H9 (cell line): ENCODE results near the gene DNAH8. TPM values are rescaled to one million over a fixed set of nuclear protein-coding genes. Genes with fewer than 3 reads are reported as not detected.
A peak's percentile ranks its signal among the peaks of the same experiment; 100 is the strongest.

Experiments
- DNase-seq: peaks from one replicate; pipeline ENCODE4 v3.0.0-alpha.2; 2017
- H2AFZ ChIP-seq: one replicate; pipeline ENCODE4 v1.6.1; 2013; ENCODE audit warnings: mild to moderate bottlenecking, low read length, control low read depth, moderate library complexity
- H2AK5ac ChIP-seq: 2 replicates; pipeline ENCODE4 v1.6.1; 2013; ENCODE audit warnings: low read length, control low read depth, mixed read lengths; ENCODE audit not compliant: insufficient read length
- H2BK120ac ChIP-seq: one replicate; pipeline ENCODE4 v1.6.1; 2013; ENCODE audit warnings: low read depth, mild to moderate bottlenecking, low read length, control low read depth, inconsistent platforms; ENCODE audit not compliant: poor library complexity, severe bottlenecking
- H2BK12ac ChIP-seq: 2 replicates; pipeline ENCODE4 v1.6.1; 2013; ENCODE audit warnings: low read length, control low read depth, mixed read lengths, low read depth; ENCODE audit not compliant: insufficient read length
- H2BK15ac ChIP-seq: 2 replicates; pipeline ENCODE4 v1.6.1; 2013; ENCODE audit warnings: low read depth, low read length, control low read depth
- H2BK20ac ChIP-seq: one replicate; pipeline ENCODE4 v1.6.1; 2013; ENCODE audit warnings: low read depth, mild to moderate bottlenecking, low read length, control low read depth, inconsistent platforms; ENCODE audit not compliant: poor library complexity, severe bottlenecking
- H2BK5ac ChIP-seq: 2 replicates; pipeline ENCODE4 v1.6.1; 2013; ENCODE audit warnings: low read length, control low read depth, mixed read lengths; ENCODE audit not compliant: insufficient read length
- H3K14ac ChIP-seq: 2 replicates; pipeline ENCODE4 v1.6.1; 2013; ENCODE audit warnings: low read length, control low read depth; ENCODE audit not compliant: insufficient read depth
- H3K18ac ChIP-seq: 2 replicates; pipeline ENCODE4 v1.6.1; 2013; ENCODE audit warnings: low read depth, mild to moderate bottlenecking, mixed read lengths, low read length, control low read depth; ENCODE audit not compliant: insufficient read length
- H3K23ac ChIP-seq: 2 replicates; pipeline ENCODE4 v1.6.1; 2013; ENCODE audit warnings: low read length, control low read depth, mixed read lengths, low read depth; ENCODE audit not compliant: insufficient read length
- H3K23me2 ChIP-seq: 2 replicates; pipeline ENCODE4 v1.6.1; 2013; ENCODE audit warnings: low read depth, mild to moderate bottlenecking, mixed read lengths, low read length, control low read depth; ENCODE audit not compliant: insufficient read length, poor library complexity, severe bottlenecking
- H3K27ac ChIP-seq: 2 replicates; pipeline ENCODE4 v1.5.1; 2013; ENCODE audit warnings: low read length, control low read depth, mixed read lengths, low read depth; ENCODE audit not compliant: insufficient read length
- H3K27me3 ChIP-seq: 2 replicates; pipeline ENCODE4 v1.6.1; 2013; ENCODE audit warnings: low read length, control low read depth, inconsistent platforms; ENCODE audit not compliant: insufficient read depth
- H3K4ac ChIP-seq: 2 replicates; pipeline ENCODE4 v1.6.1; 2013; ENCODE audit warnings: low read depth, mild to moderate bottlenecking, control low read depth, inconsistent platforms, low read length, moderate library complexity
- H3K4me1 ChIP-seq: 2 replicates; pipeline ENCODE4 v1.6.1; 2013; ENCODE audit warnings: low read length, control low read depth, inconsistent platforms; ENCODE audit not compliant: insufficient read depth
- H3K4me2 ChIP-seq: 2 replicates; pipeline ENCODE4 v1.6.1; 2013; ENCODE audit warnings: low read length, control low read depth, mixed read lengths; ENCODE audit not compliant: insufficient read length, insufficient read depth
- H3K56ac ChIP-seq: 2 replicates; pipeline ENCODE4 v1.6.1; 2013; ENCODE audit warnings: low read depth, mild to moderate bottlenecking, mixed read lengths, low read length, control low read depth; ENCODE audit not compliant: insufficient read length
- H3K79me1 ChIP-seq: 2 replicates; pipeline ENCODE4 v1.6.1; 2013; ENCODE audit warnings: low read depth, mild to moderate bottlenecking, moderate library complexity, low read length, control low read depth, inconsistent platforms; ENCODE audit not compliant: insufficient read depth, poor library complexity, severe bottlenecking
- H3K79me2 ChIP-seq: 2 replicates; pipeline ENCODE4 v1.6.1; 2013; ENCODE audit warnings: low read length, control low read depth, inconsistent platforms; ENCODE audit not compliant: insufficient read depth
- H3K9ac ChIP-seq: 2 replicates; pipeline ENCODE4 v1.6.1; 2013; ENCODE audit warnings: low read length, control low read depth, mixed read lengths; ENCODE audit not compliant: insufficient read length; ENCODE audit errors: extremely low read depth
- H3K9me3 ChIP-seq: one replicate; pipeline ENCODE4 v1.6.1; 2013; ENCODE audit warnings: low read depth, low read length, inconsistent platforms; ENCODE audit not compliant: control insufficient read depth
- H3T11ph ChIP-seq: one replicate; pipeline ENCODE4 v1.6.1; 2013; ENCODE audit warnings: mild to moderate bottlenecking, low read length, control low read depth, inconsistent platforms
- H4K20me1 ChIP-seq: one replicate; pipeline ENCODE4 v1.6.1; 2013; ENCODE audit not compliant: control insufficient read depth, insufficient read length, insufficient read depth
- H4K5ac ChIP-seq: 2 replicates; pipeline ENCODE4 v1.6.1; 2013; ENCODE audit warnings: low read depth, mild to moderate bottlenecking, mixed read lengths, low read length, control low read depth; ENCODE audit not compliant: insufficient read length
- H4K8ac ChIP-seq: replicated peaks from 2 replicates; pipeline ENCODE4 v1.6.1; 2013; ENCODE audit warnings: low read length, control low read depth, mixed read lengths, low read depth; ENCODE audit not compliant: insufficient read length
- H4K91ac ChIP-seq: 2 replicates; pipeline ENCODE4 v1.6.1; 2013; ENCODE audit warnings: low read depth, mild to moderate bottlenecking, moderate library complexity, mixed read lengths, low read length, control low read depth; ENCODE audit not compliant: insufficient read length
- H3K27ac Mint-ChIP-seq, 3 experiments: 2 replicates in 2 of 3; 3 replicates in 1 of 3; pipeline ENCODE4 v1.8.0; 2020 to 2021; ENCODE audit warnings: mixed read lengths in 3 of 3, mild to moderate bottlenecking in 1 of 3, moderate library complexity in 1 of 3
- H3K27me3 Mint-ChIP-seq: 2 replicates; pipeline ENCODE4 v1.8.0; 2021; ENCODE audit warnings: low read depth, mild to moderate bottlenecking, moderate library complexity, mixed read lengths
- H3K36me3 Mint-ChIP-seq, 3 experiments: 2 replicates in 2 of 3; 3 replicates in 1 of 3; pipeline ENCODE4 v1.8.0; 2020 to 2021; ENCODE audit warnings: low read depth in 3 of 3, mixed read lengths in 3 of 3; ENCODE audit not compliant: insufficient read depth in 1 of 3
- H3K4me1 Mint-ChIP-seq, 2 experiments: 2 replicates each; pipeline ENCODE4 v1.8.0; 2020; ENCODE audit warnings: mixed read lengths in 2 of 2
- H3K4me3 Mint-ChIP-seq, 2 experiments: 2 replicates in 1 of 2; 3 replicates in 1 of 2; pipeline ENCODE4 v1.8.0; 2020 to 2021; ENCODE audit warnings: mild to moderate bottlenecking in 2 of 2, mixed read lengths in 2 of 2, moderate library complexity in 1 of 2
- H3K9me3 Mint-ChIP-seq, 2 experiments: 2 replicates in 1 of 2; 3 replicates in 1 of 2; pipeline ENCODE4 v1.8.0; 2020; ENCODE audit warnings: mild to moderate bottlenecking in 2 of 2, mixed read lengths in 2 of 2, moderate library complexity in 1 of 2
- CTCF ChIP-seq: fragments of 200-600 bp; sonication (generic); conservative IDR thresholded peaks from 3 replicates; pipeline ENCODE4 v1.8.0; 2021; ENCODE audit warnings: antibody characterized with exemption, mild to moderate bottlenecking
- WGBS: extraction: QIAGEN DNeasy Blood & Tissue Kit; methylation state at CpG from one replicate; pipeline ENCODE4 v1.1.7; 2013; ENCODE audit warnings: missing lambda C conversion rate, low lambda C conversion rate, mixed read lengths; ENCODE audit not compliant: insufficient read length; ENCODE audit errors: extremely low coverage; 5-methylcytosine and 5-hydroxymethylcytosine counted together
- total RNA-seq: library from RNA; stranded (reverse); gene quantifications from 2 replicates; pipeline ENCODE4 v1.2.1, GENCODE V29; 2021

The DNAH8 gene
- total RNA-seq, 1 experiment from 2014 or later: not detected

GRCh38 chr6:39074486-39074885, 359.4 kb downstream of the DNAH8 start:
- Histone ChIP-seq H3K79me1 (no peaks in the 10 kb centered on the region), H3K9me3 (no peaks in the 10 kb centered on the region), H3K14ac (peak overlapping the region; percentile 45; the same call in 1 of the 2 replicates), H2AFZ (no peak overlapping the region), H2BK20ac (no peak overlapping the region), H3K23ac (no peak overlapping the region), H3K27ac (no peak overlapping the region), H4K91ac (no peak overlapping the region), H3K27me3 (no peaks in the 10 kb centered on the region), H3K4me1 (peaks cover 2% of the 10 kb centered on the region; the same call in 1 of the 2 replicates), H2BK12ac (no peak overlapping the region), H2BK15ac (no peak overlapping the region), H2BK5ac (no peak overlapping the region), H3K9ac (no peak overlapping the region), H4K8ac (no peak overlapping the region), H3K56ac (no peak overlapping the region), H4K5ac (no peak overlapping the region), H2AK5ac (no peak overlapping the region), H3K18ac (no peak overlapping the region), H2BK120ac (no peak overlapping the region), H3K79me2 (no peaks in the 10 kb centered on the region), H3K4me2 (no peak overlapping the region), H3K4ac (no peak overlapping the region), H3K23me2 (no peaks in the 10 kb centered on the region), H3T11ph (no peak overlapping the region), H4K20me1 (no peaks in the 10 kb centered on the region)
- Mint-ChIP-seq H3K36me3 (no peaks in the 10 kb centered on the region), H3K4me3 (peak overlapping the region in 1 of 2 experiments; percentile 6; a peak in 1 of 5 replicates), H3K4me1 (peaks cover 13 to 18% of the 10 kb centered on the region in 2 experiments), H3K9me3 (no peaks in the 10 kb centered on the region; a peak in 1 of 5 replicates), H3K27me3 (peaks cover 23% of the 10 kb centered on the region), H3K27ac (peak overlapping the region in 1 of 3 experiments; percentile 27; a peak in 2 of 7 replicates)
- no peak for TF ChIP-seq CTCF
- peak; percentile 37 for DNase-seq
- no CpG with 5 or more reads among the region's 9 CpGs for WGBS
